ENCODE measurements around the gene ARID2.

GRCh38 chr12:45775465-45775864, 46.0 kb downstream of the ARID2 start:
- TF ChIP-seq EZH2phosphoT487 (IDR thresholded peaks at IDR 0.05; ENCODE audit: borderline replicate concordance, low read depth, low read length) (no peak), CTCF (conservative IDR thresholded peaks at IDR 0.05; ENCODE audit: low read length) (no peak)

All from OCI-LY7 (cell line).